ENCODE data around the gene PMPCA.
"Not testable (repeated sequence)": the region's sequence is repeated elsewhere in the genome, so short reads cannot be mapped to it uniquely, and the experiment has no call there.

PMPCA gene

GRCh38 chr9:136418182-136419091 is 8.0 kb downstream of the PMPCA start:
- DNase-seq = no peak

- DNase-seq = no peak
Observed at GRCh38 chr9:136419092-136419420, 8.6 kb downstream of the PMPCA start.

GRCh38 chr9:136421791-136422190 is 11.3 kb downstream of the PMPCA start:
- DNase-seq = no peak

DNA sequence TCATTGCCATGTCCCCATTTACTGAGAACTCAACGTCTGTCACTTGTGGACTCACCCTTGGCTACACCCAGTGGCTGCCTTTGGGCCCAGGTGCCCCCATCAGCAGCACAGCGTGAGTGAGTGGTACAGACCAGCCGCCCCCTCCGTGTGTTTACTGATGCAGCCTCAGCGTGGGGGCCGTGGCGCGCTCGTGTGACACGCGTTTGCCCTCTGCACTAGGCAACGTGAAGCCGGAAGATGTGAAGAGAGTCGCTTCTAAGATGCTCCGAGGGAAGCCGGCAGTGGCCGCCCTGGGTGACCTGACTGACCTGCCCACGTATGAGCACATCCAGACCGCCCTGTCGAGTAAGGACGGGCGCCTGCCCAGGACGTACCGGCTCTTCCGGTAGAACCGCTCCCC is 12.4 kb downstream of the PMPCA start:
- DNase-seq = no peak

DNA sequence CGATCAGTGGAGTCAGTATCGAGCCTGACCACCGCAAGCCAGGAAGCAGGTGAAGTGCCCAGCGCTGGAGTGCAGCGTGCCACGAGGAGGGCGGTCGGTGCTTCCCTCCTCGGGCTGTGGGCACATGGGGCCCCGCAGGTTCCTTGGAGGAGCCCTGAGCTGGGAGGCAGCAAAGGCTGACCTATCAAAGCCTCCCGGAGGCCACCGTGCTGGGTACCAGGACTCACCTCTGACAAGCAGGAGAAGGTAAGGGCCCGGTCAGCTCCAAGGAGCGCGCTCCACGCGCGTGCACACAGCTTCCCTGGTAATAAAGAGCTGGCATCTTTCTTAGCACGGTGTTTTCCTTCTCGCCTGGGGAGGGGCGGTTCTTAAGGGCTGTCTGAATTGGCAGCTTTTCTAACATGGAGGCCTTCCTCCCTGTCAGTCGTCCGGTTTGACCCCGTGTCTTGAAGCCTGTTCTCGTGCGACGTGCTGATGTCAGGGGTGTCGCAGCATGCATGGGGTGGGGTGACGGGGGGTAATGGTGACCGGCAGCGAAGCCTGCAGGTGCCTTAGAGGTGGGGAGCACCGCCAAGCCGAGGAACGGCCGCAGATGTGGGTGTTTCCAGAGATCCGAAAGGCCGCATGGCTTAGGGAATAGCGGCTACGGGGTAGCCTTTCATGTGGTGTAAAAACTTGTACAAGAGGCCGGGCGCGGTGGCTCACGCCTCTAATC is 13.1 kb downstream of the PMPCA start:
- no peak for DNase-seq

GRCh38 chr9:136424750-136425362 is 14.4 kb downstream of the PMPCA start:
- no peak for DNase-seq

- not testable (repeated sequence) for DNase-seq
Observed at GRCh38 chr9:136425367-136425766, 14.9 kb downstream of the PMPCA start.

DNA sequence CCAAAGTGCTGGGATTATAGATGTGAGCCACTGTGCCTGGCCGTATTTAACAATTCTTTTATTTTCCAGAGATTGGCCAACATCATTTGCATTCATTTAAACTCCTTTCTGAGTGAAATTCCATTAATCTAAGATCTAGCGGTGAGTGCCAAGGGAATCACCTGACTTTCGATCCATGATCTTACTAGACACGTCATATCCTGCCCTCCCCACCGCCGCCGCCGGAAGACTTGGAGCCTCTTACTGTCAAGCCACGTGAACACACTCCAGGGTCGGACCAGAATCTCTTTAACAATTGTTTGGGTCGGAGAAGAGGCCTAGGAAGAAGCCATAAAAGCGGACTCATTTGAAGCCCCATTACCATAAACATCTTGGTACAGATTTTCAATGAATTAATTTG is 16.3 kb downstream of the PMPCA start:
- DNase-seq = no peak

- DNase-seq = no peak
Observed at GRCh38 chr9:136429075-136429628, 18.7 kb downstream of the PMPCA start.

DNA sequence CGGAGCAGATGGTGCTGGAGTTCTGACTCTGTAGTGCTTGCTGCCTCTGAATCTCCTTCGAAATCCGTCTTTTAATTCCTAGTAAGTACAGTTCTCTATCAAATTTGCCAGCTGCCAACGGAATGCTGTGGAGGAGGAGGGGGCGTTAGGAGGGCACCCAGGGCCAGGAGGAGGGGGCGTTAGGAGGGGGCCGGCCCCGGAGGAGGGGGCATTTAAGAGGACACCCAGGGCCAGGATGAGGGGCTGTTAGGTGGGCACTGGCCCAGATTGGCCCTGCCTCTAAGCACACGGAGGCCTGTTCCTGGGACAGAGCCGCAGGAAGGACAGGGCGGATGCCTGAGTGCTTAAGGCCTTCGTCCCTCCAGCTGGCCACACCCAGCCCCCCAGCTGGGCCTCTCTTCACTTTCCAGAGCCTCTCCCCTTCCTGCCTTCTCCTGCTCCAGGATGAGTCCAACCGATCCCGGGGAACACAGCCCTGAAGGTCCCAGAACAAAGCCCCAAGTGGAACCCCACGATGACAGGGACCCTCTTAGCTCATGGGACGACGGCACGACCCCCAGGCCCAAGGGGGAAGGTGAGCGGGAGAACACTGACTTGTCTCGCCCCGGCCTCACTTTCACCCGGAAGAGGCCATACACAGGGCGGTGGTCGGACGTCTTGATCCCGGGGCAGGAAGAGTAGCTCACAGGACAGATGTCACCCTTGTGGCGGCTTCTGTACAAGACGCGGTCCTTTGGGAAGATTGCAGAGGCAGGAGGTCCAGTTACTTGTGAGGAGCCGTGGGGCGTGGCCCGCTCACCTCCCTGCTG is 19.4 kb downstream of the PMPCA start:
- no peak for DNase-seq

DNA sequence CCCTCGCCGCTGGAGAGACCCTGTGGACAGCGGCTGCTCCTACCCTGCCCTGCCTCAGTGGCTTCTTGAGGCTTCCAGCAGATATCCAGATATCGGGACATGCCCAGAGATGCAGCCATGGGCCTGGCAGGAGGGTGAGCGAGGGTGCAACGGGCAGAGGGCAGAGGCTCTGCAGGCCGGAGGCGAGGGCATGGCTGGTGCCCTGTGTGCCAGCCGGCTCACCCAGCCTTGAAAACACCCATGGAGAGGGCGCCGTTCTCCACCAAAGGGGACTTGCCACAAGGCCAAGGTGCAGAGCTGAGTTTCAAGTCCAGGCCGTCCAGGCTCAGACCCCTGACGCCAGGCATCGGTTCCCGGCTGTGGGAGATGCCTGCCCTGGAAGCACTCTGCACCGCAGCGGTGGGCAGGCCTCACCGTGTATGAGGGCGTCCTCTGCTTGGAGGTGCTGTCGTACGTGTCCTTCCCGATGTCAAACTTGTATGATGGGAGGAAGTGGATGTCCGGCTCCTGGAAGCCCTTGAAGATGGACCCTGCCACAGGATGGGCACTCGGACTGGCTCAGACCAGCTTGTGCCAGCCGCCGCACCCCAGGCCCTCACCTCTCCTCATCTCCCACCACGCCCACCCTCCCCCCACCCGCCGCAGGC is 20.3 kb downstream of the PMPCA start:
- no peak for DNase-seq

DNA sequence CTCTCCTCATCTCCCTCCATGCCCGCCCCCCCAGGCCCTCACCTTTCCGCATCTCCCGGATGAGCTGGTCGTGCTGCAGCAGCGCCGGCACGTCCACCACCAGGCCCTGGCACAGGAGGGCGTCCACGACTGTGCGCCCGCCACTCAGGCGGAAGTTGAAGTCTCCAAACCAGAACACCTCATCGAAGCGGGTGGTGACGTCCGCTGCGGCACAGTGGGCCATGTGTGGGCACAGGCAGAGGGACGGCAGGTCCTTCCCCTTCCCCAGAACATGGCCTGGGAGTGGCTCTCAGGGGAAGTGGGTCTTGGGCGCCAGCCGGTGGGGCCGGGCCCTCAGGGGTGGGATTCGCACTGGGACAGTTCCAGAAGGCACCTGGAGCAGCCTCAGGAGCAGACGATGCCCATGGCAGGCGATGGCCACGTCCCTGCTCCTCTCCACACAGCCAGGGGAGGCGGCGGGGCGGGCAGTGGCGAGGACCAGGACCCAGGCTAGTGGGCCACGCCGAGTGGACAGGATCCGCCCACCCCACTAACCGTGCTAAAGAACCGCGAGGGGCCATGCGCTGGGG is 21.4 kb downstream of the PMPCA start:
- no peak for DNase-seq

DNA sequence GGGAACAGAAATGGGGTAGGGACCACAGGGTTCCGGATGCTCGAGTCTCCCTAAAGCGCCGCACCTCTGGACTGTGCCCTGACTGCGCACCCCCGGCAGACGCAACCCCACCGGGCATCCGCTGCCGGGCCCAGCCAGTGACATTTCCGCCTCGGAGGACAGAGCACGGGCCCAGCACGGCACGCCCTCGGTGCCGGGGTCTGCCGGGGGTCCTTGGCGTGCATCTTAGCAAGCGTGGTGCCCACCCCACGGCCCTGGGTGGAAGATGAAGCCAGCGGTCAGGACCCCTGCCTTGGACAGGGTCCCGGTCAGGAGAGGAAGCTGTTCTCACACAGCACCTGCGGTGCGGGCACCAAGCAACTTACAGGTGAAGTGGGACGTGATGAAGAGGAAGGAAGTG is 22.1 kb downstream of the PMPCA start:
- DNase-seq = no peak

DNA sequence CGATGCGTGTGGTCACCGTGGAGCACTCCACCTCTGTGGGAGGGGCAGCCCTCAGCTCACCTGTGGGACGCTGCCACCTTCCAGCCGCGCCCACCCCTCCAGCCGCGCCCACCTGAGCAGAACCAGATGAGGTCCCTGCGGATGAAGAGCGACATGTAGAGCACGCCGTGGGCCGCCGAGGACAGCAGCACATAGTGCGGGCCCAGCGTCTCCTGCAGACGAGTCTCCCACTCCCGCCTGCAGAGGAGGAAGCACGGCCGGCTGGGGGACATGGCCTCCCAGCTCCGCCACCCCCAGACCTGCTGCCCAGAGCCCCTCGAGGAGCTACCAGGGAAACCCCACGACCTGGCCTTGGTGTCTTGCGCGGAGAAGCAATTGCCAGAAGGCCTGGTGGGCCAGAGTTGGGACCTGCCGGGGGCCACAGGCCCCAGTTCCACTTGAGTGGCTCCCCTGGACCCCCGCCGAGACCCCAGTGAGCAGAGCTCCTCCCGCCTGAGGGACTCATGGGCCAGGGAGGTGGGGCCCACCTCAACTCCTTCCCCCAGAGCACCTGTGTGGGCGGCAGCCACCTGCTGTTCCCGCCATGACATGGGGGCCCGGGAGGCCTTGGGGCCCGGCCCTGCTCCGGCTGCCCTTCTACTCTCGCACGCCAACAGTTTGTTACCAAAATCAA is 22.7 kb downstream of the PMPCA start:
- no peak for DNase-seq

GRCh38 chr9:136433849-136434579 is 23.6 kb downstream of the PMPCA start:
- no peak for DNase-seq

DNA sequence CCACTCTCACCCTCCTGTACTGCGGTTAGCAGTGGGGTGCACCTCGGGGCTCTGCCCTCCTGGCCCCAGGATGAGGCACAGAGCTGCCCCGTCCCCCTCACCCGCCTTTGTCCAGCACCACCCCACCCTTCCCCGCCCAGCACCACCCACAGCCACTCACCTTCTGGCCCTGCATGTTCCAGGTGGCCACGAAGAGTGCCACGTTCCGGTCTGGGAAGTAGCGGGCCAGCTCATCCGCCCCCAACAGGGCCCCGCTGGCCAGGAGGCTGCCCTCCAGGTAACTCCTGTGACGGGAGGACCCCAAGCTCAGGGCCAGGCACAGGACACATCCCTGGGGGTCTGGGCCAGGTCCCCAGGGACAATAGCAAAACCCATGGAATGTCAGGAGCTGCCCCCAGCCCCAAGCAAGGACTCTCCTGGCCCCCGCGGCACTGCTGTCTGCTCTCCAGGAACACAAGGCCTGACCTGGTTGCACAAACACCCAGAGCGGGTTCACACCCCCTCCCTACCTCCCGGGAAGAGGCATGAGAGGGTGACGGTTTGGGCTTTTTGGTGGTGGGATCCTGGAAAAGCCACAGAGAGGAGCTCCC is 24.2 kb downstream of the PMPCA start:
- DNase-seq = no peak

- no peak for DNase-seq
Observed at GRCh38 chr9:136436055-136436634, 25.7 kb downstream of the PMPCA start.

- DNase-seq = no peak
Observed at GRCh38 chr9:136437430-136437829, 27.0 kb downstream of the PMPCA start.

- DNase-seq = no peak
Observed at GRCh38 chr9:136437839-136438547, 27.5 kb downstream of the PMPCA start.

Data from NCI-H1436 treated with DMSO at 0.1 percent for 48 hours (cell line).